Prostate gland (tissue), 2 donors: ENCODE results near the gene AUTS2. TPM values are rescaled to one million over a fixed set of nuclear protein-coding genes. Genes with fewer than 3 reads are reported as not detected.
"Not testable (repeated sequence)": the region's sequence is repeated elsewhere in the genome, so short reads cannot be mapped to it uniquely, and the experiment has no call there.

Experiments
- DNase-seq: peaks from one replicate; pipeline ENCODE4 v3.0.0-alpha.2; 2019; ENCODE audit warnings: low spot score
- H3K27ac ChIP-seq, 2 donors: fragments of 200-600 bp; sonication (generic); 2 replicates each; pipeline ENCODE4 v1.5.1; 2017 to 2019
- H3K27me3 ChIP-seq: fragments of 200-600 bp; sonication (generic); replicated peaks from 2 replicates; pipeline ENCODE4 v1.5.1; 2019; ENCODE audit not compliant: insufficient read depth
- H3K36me3 ChIP-seq, 2 donors: fragments of 200-600 bp; sonication (generic); 1 replicate in 1 of 2; 2 replicates in 1 of 2; pipeline versions ENCODE4 v1.5.1 to v1.8.1; 2017 to 2019
- H3K4me1 ChIP-seq: fragments of 200-600 bp; sonication (generic); replicated peaks from 2 replicates; pipeline ENCODE4 v1.5.1; 2019
- H3K4me3 ChIP-seq, 2 donors: fragments of 200-600 bp; sonication (generic); 2 replicates each; pipeline ENCODE4 v1.5.1; 2017 to 2019
- H3K9me3 ChIP-seq: fragments of 200-600 bp; sonication (generic); 2 replicates; pipeline ENCODE4 v1.5.1; 2017
- CTCF ChIP-seq, 4 experiments: fragments of 200-600 bp in 2 of 4; fragments of 450-650 bp in 2 of 4; sonication (generic) in 2 of 4; IDR thresholded peaks; 1 replicate in 3 of 4; 2 replicates in 1 of 4; pipeline ENCODE4 v1.5.1; 2016 to 2019; ENCODE audit warnings: antibody characterized with exemption in 4 of 4, mild to moderate bottlenecking in 2 of 4, moderate library complexity in 2 of 4
- POLR2A ChIP-seq: fragments of 450-650 bp; IDR thresholded peaks from one replicate; pipeline ENCODE4 v1.6.1; 2016; ENCODE audit warnings: antibody characterized with exemption, mild to moderate bottlenecking
- POLR2AphosphoS5 ChIP-seq: sonication (generic); formaldehyde crosslinking; IDR thresholded peaks from one replicate; pipeline ENCODE4 v1.6.1; 2017; ENCODE audit warnings: antibody characterized with exemption
- WGBS: methylation state at CpG from one replicate; pipeline ENCODE4 v1.1.5; 2018; 5-methylcytosine and 5-hydroxymethylcytosine counted together
- intact Hi-C: fragments of 100-400 bp; cut with DNase I; formaldehyde crosslinking; loops from one replicate; pipeline ENCODE4 v1.14.2; 2022
- total RNA-seq, 2 donors: library from RNA; depleted of rRNA; stranded (reverse); fragments of >200 nt; gene quantifications; one replicate each; pipeline ENCODE4 v1.1.0, GENCODE V29; 2016

AUTS2 gene
- total RNA-seq, 2 donors from 2014 or later: 25.0 to 55.2 TPM

GRCh38 chr7:70360557-70360956 lies 762.3 kb downstream of the AUTS2 start:
- DNase-seq: no peak
- Histone ChIP-seq H3K27me3 (no peaks in the 10 kb centered on the region), H3K4me3 (no peak overlapping the region), H3K9me3 (no peaks in the 10 kb centered on the region), H3K4me1 (no peaks in the 10 kb centered on the region), H3K36me3 (no peaks in the 10 kb centered on the region), H3K27ac (no peak overlapping the region)
- 95% methylated on average over 4 of the region's 4 CpGs for WGBS
- intact Hi-C loops: no loop called here
- TF ChIP-seq POLR2AphosphoS5: no peak
- TF ChIP-seq POLR2A: no peak
- TF ChIP-seq CTCF (IDR thresholded peaks at IDR 0.05): no peak

- 73% methylated on average over 1 of the region's 1 CpG for WGBS
- H3K27me3 ChIP-seq: no peaks in the 10 kb centered on the region
- TF ChIP-seq POLR2A (no peak), POLR2AphosphoS5 (no peak), CTCF (IDR thresholded peaks at IDR 0.05) (no peak)
- no peaks in the 10 kb centered on the region for H3K36me3 ChIP-seq
- H3K9me3 ChIP-seq: no peaks in the 10 kb centered on the region
- H3K4me1 ChIP-seq: no peaks in the 10 kb centered on the region
- intact Hi-C loops: no loop called here
- H3K27ac ChIP-seq: no peak overlapping the region
- H3K4me3 ChIP-seq: no peak overlapping the region
- no peak for DNase-seq
Measured at GRCh38 chr7:70361821-70362220, 763.5 kb downstream of the AUTS2 start.

GRCh38 chr7:70364393-70364792 lies 766.1 kb downstream of the AUTS2 start:
- H3K27ac ChIP-seq, H3K9me3 ChIP-seq, intact Hi-C loops, H3K36me3 ChIP-seq, H3K27me3 ChIP-seq, DNase-seq, H3K4me3 ChIP-seq, H3K4me1 ChIP-seq: not testable (repeated sequence)
- 100% methylated on average over 3 of the region's 3 CpGs for WGBS

GRCh38 chr7:70371652-70372051 lies 773.4 kb downstream of the AUTS2 start:
- Histone ChIP-seq H3K36me3 (no peaks in the 10 kb centered on the region), H3K4me3 (no peak overlapping the region), H3K9me3 (no peaks in the 10 kb centered on the region), H3K27me3 (no peaks in the 10 kb centered on the region), H3K4me1 (no peaks in the 10 kb centered on the region), H3K27ac (no peak overlapping the region)
- intact Hi-C loops: no loop called here
- no peak for DNase-seq
- WGBS: 87% methylated on average over 1 of the region's 1 CpG
- no peak for TF ChIP-seq POLR2A
- no peak for TF ChIP-seq POLR2AphosphoS5
- no peak for TF ChIP-seq CTCF (IDR thresholded peaks at IDR 0.05)

- no peaks in the 10 kb centered on the region for H3K27me3 ChIP-seq
- H3K4me1 ChIP-seq: no peaks in the 10 kb centered on the region
- no peak overlapping the region for H3K4me3 ChIP-seq
- no peaks in the 10 kb centered on the region for H3K36me3 ChIP-seq
- DNase-seq: no peak
- no peak overlapping the region for H3K27ac ChIP-seq
- TF ChIP-seq CTCF (IDR thresholded peaks at IDR 0.05) (no peak), POLR2A (no peak), POLR2AphosphoS5 (no peak)
- WGBS: 76% methylated on average over 6 of the region's 6 CpGs
- no peaks in the 10 kb centered on the region for H3K9me3 ChIP-seq
- intact Hi-C loops: no loop called here
Measured at GRCh38 chr7:70372768-70373515, 774.7 kb downstream of the AUTS2 start.
